Testis (tissue), 3 donors: ENCODE data around the gene CFAP97. TPM values are rescaled to one million over a fixed set of nuclear protein-coding genes. Genes with fewer than 3 reads are reported as not detected.

ENCODE experiments used
- DNase-seq: peaks from one replicate; pipeline ENCODE4 v3.0.0-alpha.2; 2019
- H3K27ac ChIP-seq, 2 donors: fragments of 200-600 bp; sonication (generic); one replicate each; pipeline ENCODE4 v1.5.1; 2019
- H3K27me3 ChIP-seq: fragments of 200-600 bp; sonication (generic); one replicate; pipeline ENCODE4 v1.5.1; 2019
- H3K36me3 ChIP-seq: fragments of 200-600 bp; sonication (generic); one replicate; pipeline ENCODE4 v1.5.1; 2017; ENCODE audit warnings: low read depth; ENCODE audit errors: missing control alignments
- H3K4me1 ChIP-seq: fragments of 200-600 bp; sonication (generic); one replicate; pipeline ENCODE4 v1.5.1; 2019
- H3K4me3 ChIP-seq, 2 donors: fragments of 200-600 bp; sonication (generic); one replicate each; pipeline ENCODE4 v1.5.1; 2017 to 2019
- H3K9me3 ChIP-seq: fragments of 200-600 bp; sonication (generic); one replicate; pipeline ENCODE4 v1.5.1; 2017
- CTCF ChIP-seq, 3 experiments: fragments of 450-650 bp in 2 of 3; fragments of 200-600 bp in 1 of 3; sonication (generic) in 1 of 3; IDR thresholded peaks; one replicate each; pipeline ENCODE4 v1.5.1; 2016 to 2019; ENCODE audit warnings: antibody characterized with exemption in 3 of 3, mild to moderate bottlenecking in 2 of 3, moderate library complexity in 1 of 3
- POLR2A ChIP-seq: fragments of 450-650 bp; IDR thresholded peaks from one replicate; pipeline ENCODE4 v1.6.1; 2017; ENCODE audit warnings: antibody characterized with exemption, mild to moderate bottlenecking, moderate library complexity
- WGBS, 2 donors: methylation state at CpG; one replicate each; pipeline ENCODE4 v1.1.5; 2018; 5-methylcytosine and 5-hydroxymethylcytosine counted together
- intact Hi-C: fragments of 100-400 bp; cut with DNase I; formaldehyde crosslinking; loops from one replicate; pipeline ENCODE4 v1.15.1; 2023; ENCODE audit warnings: low total_unique reads
- polyA plus RNA-seq: library from polyadenylated mRNA; stranded (reverse); fragments of 350-450 nt; fragmentation: Illumina TruSeq; extraction: RNeasy Lipid Tissue Mini Kit (QIAGEN cat#74804); gene quantifications from one replicate; pipeline ENCODE4 v1.2.3, GENCODE V29; 2014; ENCODE audit warnings: low read depth, low replicate concordance; ENCODE audit not compliant: insufficient read depth
- total RNA-seq, 2 donors: library from RNA; depleted of rRNA; stranded (reverse); fragments of >200 nt; gene quantifications; one replicate each; pipeline ENCODE4 v1.2.3, GENCODE V29; 2016

CFAP97 gene
- total and polyA plus RNA-seq, 3 donors from 2014 or later: 49.4 to 59.7 (median 54.5) TPM

GRCh38 chr4:185110375-185110823 is 93.4 kb downstream of the CFAP97 start:
- peaks cover 13% of the 10 kb centered on the region for H3K4me1 ChIP-seq
- intact Hi-C loops: no loop called here
- H3K4me3 ChIP-seq: no peak overlapping the region
- H3K36me3 ChIP-seq: no peaks in the 10 kb centered on the region
- no peak overlapping the region for H3K27ac ChIP-seq
- no peaks in the 10 kb centered on the region for H3K27me3 ChIP-seq
- no peaks in the 10 kb centered on the region for H3K9me3 ChIP-seq
- DNase-seq: no peak
- 76 to 77% methylated on average over 11 of the region's 11 CpGs for WGBS, 2 donors
- TF ChIP-seq CTCF (IDR thresholded peaks at IDR 0.05) (no peak), POLR2A (no peak)

- intact Hi-C loops: no loop called here
- DNase-seq: no peak
- Histone ChIP-seq H3K27ac (no peak overlapping the region), H3K4me3 (no peak overlapping the region), H3K4me1 (peaks cover 13% of the 10 kb centered on the region), H3K36me3 (no peaks in the 10 kb centered on the region), H3K27me3 (no peaks in the 10 kb centered on the region), H3K9me3 (no peaks in the 10 kb centered on the region)
- TF ChIP-seq CTCF (IDR thresholded peaks at IDR 0.05) (no peak), POLR2A (no peak)
Measured at GRCh38 chr4:185109736-185110135, 94.1 kb downstream of the CFAP97 start.

Other genes with a start within 250 kb of the CFAP97 start
- not detected for gene HELT, start 185.5 kb downstream of the CFAP97 start, total RNA-seq
- gene HELT, start 185.5 kb downstream of the CFAP97 start, polyA plus RNA-seq: not detected
- gene SLC25A4, start 60.7 kb downstream of the CFAP97 start, total RNA-seq: 100 to 1,000 TPM in 1 of 2 donors, 10 to 100 TPM in 1; 60.5 to 104 TPM
- 58.7 TPM for gene SLC25A4, start 60.7 kb downstream of the CFAP97 start, polyA plus RNA-seq
- 10 to 100 TPM; 45.0 to 50.5 TPM for gene SNX25, start 5.6 kb upstream of the CFAP97 start, total RNA-seq
- gene SNX25, start 5.6 kb upstream of the CFAP97 start, polyA plus RNA-seq: 20.2 TPM
- gene LRP2BP, start 191.9 kb upstream of the CFAP97 start, total RNA-seq: 10 to 100 TPM in 1 of 2 donors, 1 to 10 TPM in 1; 7.5 to 11.9 TPM
- 49.5 TPM for gene LRP2BP, start 191.9 kb upstream of the CFAP97 start, polyA plus RNA-seq
- gene ANKRD37, start 192.8 kb upstream of the CFAP97 start, total RNA-seq: 10 to 100 TPM; 12.7 to 23.7 TPM
- 19.6 TPM for gene ANKRD37, start 192.8 kb upstream of the CFAP97 start, polyA plus RNA-seq
- gene UFSP2, start 222.0 kb upstream of the CFAP97 start, total RNA-seq: 10 to 100 TPM; 64.1 to 73.0 TPM
- gene UFSP2, start 222.0 kb upstream of the CFAP97 start, polyA plus RNA-seq: 71.3 TPM